A549 treated with ZK216348 at 1 μM for 4 hours (cell line): ENCODE results near the gene AK8. TPM values are rescaled to one million over a fixed set of nuclear protein-coding genes. Genes with fewer than 3 reads are reported as not detected.

Experiments
- total RNA-seq: library from RNA; stranded (reverse); fragments of 200-300 nt; extraction: Qiagen RNA extraction; gene quantifications from 5 replicates; pipeline ENCODE4 v1.2.3, GENCODE V29; 2022; ENCODE audit warnings: low read depth

AK8 gene
- 0.43 to 1.4 TPM (median 1.2 TPM) in 5 replicates for total RNA-seq

GRCh38 chr9:132877824-132878694 is at the start of gene AK8:
AK8 (minus strand) TSS chr9:132878284; CDS start chr9:132878255, 29 bp downstream.

GRCh38 chr9:132878695-132879456 is 792 bp upstream of the AK8 start, which contains the start of gene SPACA9:
SPACA9 (plus strand) TSS chr9:132878898; CDS start chr9:132883948, 5,050 bp downstream.

Other genes starting within 250 kb of the AK8 start
- 23.7 to 29.8 TPM (median 27.2 TPM) in 5 replicates for gene DDX31, start 208.3 kb downstream of the AK8 start, total RNA-seq
- gene GTF3C4, start 207.8 kb downstream of the AK8 start, total RNA-seq, result 15.2 to 20.9 TPM (median 17.4 TPM) in 5 replicates
- 4.0 to 6.2 TPM (median 4.3 TPM) in 5 replicates for gene SPACA9, start 614 bp upstream of the AK8 start, total RNA-seq
- gene TSC1, start 66.3 kb upstream of the AK8 start, total RNA-seq, result 15.1 to 18.5 TPM (median 17.3 TPM) in 5 replicates
- gene GFI1B, start 100.4 kb upstream of the AK8 start, total RNA-seq, result not detected in 5 replicates
- 50.2 to 70.4 TPM (median 67.7 TPM) in 5 replicates for gene GTF3C5, start 152.7 kb upstream of the AK8 start, total RNA-seq
- 0.51 to 1.3 TPM (median 0.83 TPM) in 5 replicates for gene CEL, start 183.7 kb upstream of the AK8 start, total RNA-seq
- gene RALGDS, start 243.0 kb upstream of the AK8 start, total RNA-seq, result 19.2 to 29.0 TPM (median 26.7 TPM) in 5 replicates